IMR-90 (cell line): ENCODE results near the gene LUZP1. TPM values are rescaled to one million over a fixed set of nuclear protein-coding genes. Genes with fewer than 3 reads are reported as not detected.
A peak's percentile ranks its signal among the peaks of the same experiment; 100 is the strongest.

ENCODE experiments used
- ATAC-seq: fragments of 200-7000 bp; cut with Tn5 transposase; 2 replicates; pipeline ENCODE4 v1.9.1; 2020; ENCODE audit warnings: low read depth, mild to moderate bottlenecking, moderate library complexity
- BruUV-seq: library from RNA; stranded (reverse); fragments of 400-500 nt; replicated peaks from 2 replicates; lab custom pipeline; 2021; lab: Mats Ljungman, UMichigan
- CTCF ChIA-PET: fragments of 300-600 bp; formaldehyde crosslinking; extraction: SDS; loops from one replicate; lab custom pipeline; 2021; ENCODE audit warnings: antibody characterized with exemption; lab: Yijun Ruan, JAX
- POLR2A ChIA-PET: fragments of 300-600 bp; sonication (Branson Sonifier 250); formaldehyde crosslinking; loops from one replicate; lab custom pipeline; 2022; ENCODE audit warnings: antibody characterized with exemption; ENCODE audit not compliant: unreplicated experiment; lab: Charles Lee
- DNase-seq: peaks from one replicate; pipeline ENCODE4 v3.0.0; 2013
- H2AFZ ChIP-seq: replicated peaks from 2 replicates; pipeline ENCODE3; 2013; ENCODE audit warnings: low read length, mild to moderate bottlenecking; ENCODE audit not compliant: poor library complexity
- H2AK5ac ChIP-seq: 2 replicates; pipeline ENCODE4 v1.6.1; 2013; ENCODE audit warnings: low read depth, low read length, inconsistent platforms
- H2AK9ac ChIP-seq: replicated peaks from 2 replicates; pipeline ENCODE3; 2013; ENCODE audit warnings: mild to moderate bottlenecking, low read depth, low read length, moderate library complexity; ENCODE audit not compliant: poor library complexity
- H2BK120ac ChIP-seq: 2 replicates; pipeline ENCODE4 v1.6.1; 2013; ENCODE audit warnings: low read depth, low read length, inconsistent platforms
- H2BK15ac ChIP-seq: 3 replicates; pipeline ENCODE4 v1.6.1; 2013; ENCODE audit warnings: low read depth, low read length, inconsistent platforms
- H2BK20ac ChIP-seq: 2 replicates; pipeline ENCODE4 v1.6.1; 2013; ENCODE audit warnings: low read depth, mild to moderate bottlenecking, inconsistent platforms, low read length, moderate library complexity
- H2BK5ac ChIP-seq: 2 replicates; pipeline ENCODE4 v1.6.1; 2013; ENCODE audit warnings: mild to moderate bottlenecking, low read depth, low read length, inconsistent platforms; ENCODE audit not compliant: poor library complexity, severe bottlenecking
- H3K14ac ChIP-seq: replicated peaks from 2 replicates; pipeline ENCODE4 v1.6.1; 2013; ENCODE audit warnings: low read depth, low read length, inconsistent platforms
- H3K18ac ChIP-seq: 2 replicates; pipeline ENCODE4 v1.6.1; 2013; ENCODE audit warnings: low read depth, low read length, control low read depth
- H3K23ac ChIP-seq: 2 replicates; pipeline ENCODE4 v1.6.1; 2013; ENCODE audit warnings: low read depth, low read length, inconsistent platforms
- H3K27ac ChIP-seq: 2 replicates; pipeline ENCODE4 v1.5.1; 2013; ENCODE audit warnings: mild to moderate bottlenecking, control low read depth, low read length; ENCODE audit not compliant: insufficient read depth
- H3K27me3 ChIP-seq: 2 replicates; pipeline ENCODE4 v1.6.1; 2013; ENCODE audit warnings: low read length; ENCODE audit not compliant: control insufficient read depth, insufficient read depth
- H3K36me3 ChIP-seq: 2 replicates; pipeline ENCODE4 v1.6.1; 2013; ENCODE audit warnings: low read length, mixed read lengths; ENCODE audit not compliant: control insufficient read depth, insufficient read depth
- H3K4ac ChIP-seq: 2 replicates; pipeline ENCODE4 v1.6.1; 2013; ENCODE audit warnings: low read depth, low read length, inconsistent platforms
- H3K4me1 ChIP-seq: 2 replicates; pipeline ENCODE4 v1.6.1; 2013; ENCODE audit warnings: low read length, mixed read lengths; ENCODE audit not compliant: control insufficient read depth, insufficient read depth
- H3K4me2 ChIP-seq: 2 replicates; pipeline ENCODE4 v1.6.1; 2013; ENCODE audit warnings: low read depth, mild to moderate bottlenecking, control low read depth, low read length, moderate library complexity
- H3K4me3 ChIP-seq: 2 replicates; pipeline ENCODE4 v1.5.1; 2013; ENCODE audit warnings: low read depth, mild to moderate bottlenecking, control low read depth, low read length, moderate library complexity; ENCODE audit not compliant: insufficient read depth
- H3K56ac ChIP-seq: 2 replicates; pipeline ENCODE4 v1.6.1; 2013; ENCODE audit warnings: low read length, inconsistent platforms; ENCODE audit not compliant: insufficient read depth; ENCODE audit errors: extremely low read depth
- H3K79me1 ChIP-seq, 2 experiments: 2 replicates each; pipeline ENCODE4 v1.6.1; 2013; ENCODE audit warnings: low read length in 2 of 2, inconsistent platforms in 1 of 2, low read depth in 1 of 2
- H3K9ac ChIP-seq: 2 replicates; pipeline ENCODE4 v1.6.1; 2013; ENCODE audit warnings: low read depth, low read length, control low read depth
- H3K9me1 ChIP-seq: 2 replicates; pipeline ENCODE4 v1.6.1; 2013; ENCODE audit warnings: low read length, inconsistent platforms; ENCODE audit not compliant: insufficient read depth
- H3K9me3 ChIP-seq: 2 replicates; pipeline ENCODE4 v1.6.1; 2013; ENCODE audit warnings: low read length; ENCODE audit not compliant: control insufficient read depth, insufficient read depth
- H4K20me1 ChIP-seq: 2 replicates; pipeline ENCODE4 v1.6.1; 2013; ENCODE audit warnings: low read length, inconsistent platforms; ENCODE audit not compliant: insufficient read depth
- H4K5ac ChIP-seq: 2 replicates; pipeline ENCODE4 v1.6.1; 2013; ENCODE audit warnings: mild to moderate bottlenecking, low read depth, low read length, control low read depth
- H4K8ac ChIP-seq, 2 experiments: 2 replicates each; pipeline ENCODE4 v1.6.1; 2013; ENCODE audit warnings: low read depth in 2 of 2, low read length in 2 of 2, control low read depth in 1 of 2, inconsistent platforms in 1 of 2
- H4K91ac ChIP-seq: 2 replicates; pipeline ENCODE4 v1.6.1; 2013; ENCODE audit warnings: low read depth, low read length, inconsistent platforms; ENCODE audit not compliant: insufficient read depth
- BHLHE40 ChIP-seq: fragments of 150-350 bp; IDR thresholded peaks from 2 replicates; pipeline ENCODE4 v1.6.1; 2016; ENCODE audit warnings: mild to moderate bottlenecking, low read depth, low read length
- CEBPB ChIP-seq: IDR thresholded peaks from 2 replicates; pipeline ENCODE4 v1.6.1; 2012; ENCODE audit warnings: low read depth, low read length, improper control_type of control experiment
- FOS ChIP-seq: fragments of 150-350 bp; IDR thresholded peaks from 2 replicates; pipeline ENCODE4 v1.6.1; 2016; ENCODE audit warnings: low read depth, low read length
- MAFK ChIP-seq: IDR thresholded peaks from 2 replicates; pipeline ENCODE4 v1.6.1; 2012; ENCODE audit warnings: low read depth, low read length, improper control_type of control experiment
- MAZ ChIP-seq: IDR thresholded peaks from 2 replicates; pipeline ENCODE4 v1.6.1; 2012; ENCODE audit warnings: low read depth, mild to moderate bottlenecking, low read length, improper control_type of control experiment, moderate library complexity, borderline replicate concordance
- MXI1 ChIP-seq: IDR thresholded peaks from 2 replicates; pipeline ENCODE4 v1.6.1; 2012; ENCODE audit warnings: low read depth, mild to moderate bottlenecking, low read length, moderate library complexity, borderline replicate concordance
- NFE2L2 ChIP-seq: fragments of 150-350 bp; IDR thresholded peaks from 2 replicates; pipeline ENCODE4 v1.6.1; 2016; ENCODE audit warnings: low read depth, mild to moderate bottlenecking, low read length
- POLR2A ChIP-seq: IDR thresholded peaks from 2 replicates; pipeline ENCODE4 v1.6.1; 2012; ENCODE audit warnings: mild to moderate bottlenecking, low read depth, low read length
- RAD21 ChIP-seq: IDR thresholded peaks from 2 replicates; pipeline ENCODE4 v1.6.1; 2012; ENCODE audit warnings: low read length, improper control_type of control experiment
- RCOR1 ChIP-seq: IDR thresholded peaks from 2 replicates; pipeline ENCODE4 v1.6.1; 2012; ENCODE audit warnings: mild to moderate bottlenecking, low read length, improper control_type of control experiment; ENCODE audit not compliant: insufficient replicate concordance
- SMC3 ChIP-seq: fragments of 150-350 bp; IDR thresholded peaks from 2 replicates; pipeline ENCODE4 v1.6.1; 2016; ENCODE audit warnings: low read depth, mild to moderate bottlenecking, antibody characterized with exemption, low read length, moderate library complexity
- whole genome bisulfite sequencing, 2 experiments: methylation state at CpG; one replicate each; pipeline versions ENCODE4 v1.1.5 to v1.1.7; 2013; ENCODE audit warnings: missing lambda C conversion rate in 2 of 2; ENCODE audit not compliant: insufficient read length in 1 of 2; ENCODE audit errors: extremely low coverage in 2 of 2; 5-methylcytosine and 5-hydroxymethylcytosine counted together
- dilution Hi-C: fragments of 300-500 bp; cut with HindIII; formaldehyde crosslinking; loops from one replicate; pipeline ENCODE4 v1.14.3; 2018; ENCODE audit warnings: low sequenced_read_pairs; ENCODE audit not compliant: unreplicated experiment
- in situ Hi-C: fragments of 300-500 bp; cut with MboI; formaldehyde crosslinking; loops from 3 replicates; pipeline ENCODE4 v1.14.3; 2019; ENCODE audit warnings: low sequenced_read_pairs, inconsistent platforms, mixed read lengths
- intact Hi-C: fragments of 100-400 bp; cut with micrococcal nuclease; formaldehyde crosslinking; loops from 2 replicates; pipeline ENCODE4 v1.10.0; 2022
- polyA plus RNA-seq, 3 experiments: library from polyadenylated mRNA; depleted of rRNA; stranded (reverse); fragments of >200 nt; gene quantifications; 2 replicates each; pipeline ENCODE4 v1.2.3, GENCODE V29; 2012; ENCODE audit warnings: low replicate concordance in 1 of 3
- total RNA-seq: library from RNA; depleted of rRNA; stranded (reverse); fragments of >200 nt; gene quantifications from 2 replicates; pipeline ENCODE4 v1.2.3, GENCODE V29; 2012
- TF ChIP-seq, protein P1 (sequence below): fragments of 150-350 bp; IDR thresholded peaks from 2 replicates; pipeline ENCODE4 v1.6.1; 2016; ENCODE audit warnings: low read depth, mild to moderate bottlenecking, low read length, moderate library complexity, borderline replicate concordance

The LUZP1 gene
- total and polyA plus RNA-seq, 2 of the 4 experiments (the other 2 are of a cell fraction) = 13.1 to 31.7 TPM

DNA sequence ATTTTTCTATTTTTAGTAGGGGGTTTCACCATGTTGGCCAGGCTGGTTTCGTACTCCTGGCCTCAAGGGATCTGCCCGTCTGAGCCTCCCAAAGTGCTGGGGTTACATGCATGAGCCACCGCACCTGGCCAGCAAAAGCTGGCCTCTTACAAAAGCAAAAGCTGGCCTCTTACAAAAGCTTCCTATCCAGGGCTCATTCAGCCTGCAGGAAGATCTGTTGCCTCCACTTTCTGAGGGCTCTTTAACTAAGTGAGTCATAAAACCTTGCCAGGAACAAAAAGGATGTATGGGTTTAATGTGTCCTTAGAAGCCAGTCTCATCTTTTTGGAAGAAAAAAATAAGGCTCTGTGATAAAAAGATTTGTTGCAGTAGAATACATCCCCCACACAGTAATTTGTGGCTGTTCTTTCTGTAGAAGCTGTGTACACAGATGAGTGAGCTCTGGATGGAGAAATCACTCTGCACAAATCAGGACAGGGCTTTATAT is 33.6 kb upstream of the LUZP1 start:
- H4K8ac ChIP-seq = no peak overlapping the region
- no TSS peak for BruUV-seq
- no peak overlapping the region for H3K4ac ChIP-seq
- WGBS, 2 experiments = 50% methylated on average over 1 of the region's 3 CpGs; no CpG with 5 or more reads in 1 of the 2 experiments
- no peak overlapping the region for H3K9ac ChIP-seq
- no peak overlapping the region for H2AK5ac ChIP-seq
- ChIA-PET POLR2A (no interaction called here), CTCF (interaction anchor here (1.0 kb wide), 1 partner anchor 18 kb away, joined by 3 read pairs; no protein-coding TSS in a partner anchor)
- H3K4me2 ChIP-seq = peak overlapping the region; percentile 51; the same call in 1 of the 2 replicates
- no peak overlapping the region for H2BK15ac ChIP-seq
- H3K9me1 ChIP-seq = peaks cover 14% of the 10 kb centered on the region; the same call in 1 of the 2 replicates
- H3K56ac ChIP-seq = no peak overlapping the region
- H2BK5ac ChIP-seq = no peak overlapping the region
- H2BK120ac ChIP-seq = 0 out of 2 replicates have a peak overlapping the region, but pooled peaks have one; percentile 24
- H3K14ac ChIP-seq = no peak overlapping the region
- H2AFZ ChIP-seq = no peak overlapping the region
- no peaks in the 10 kb centered on the region for H4K20me1 ChIP-seq
- H3K27me3 ChIP-seq = peaks cover 5% of the 10 kb centered on the region; the same call in 1 of the 2 replicates
- no peak for TF ChIP-seq MXI1
- TF ChIP-seq NFE2L2 = no peak
- TF ChIP-seq CEBPB = no peak
- TF ChIP-seq RAD21 = no peak
- TF ChIP-seq, protein P1, sequence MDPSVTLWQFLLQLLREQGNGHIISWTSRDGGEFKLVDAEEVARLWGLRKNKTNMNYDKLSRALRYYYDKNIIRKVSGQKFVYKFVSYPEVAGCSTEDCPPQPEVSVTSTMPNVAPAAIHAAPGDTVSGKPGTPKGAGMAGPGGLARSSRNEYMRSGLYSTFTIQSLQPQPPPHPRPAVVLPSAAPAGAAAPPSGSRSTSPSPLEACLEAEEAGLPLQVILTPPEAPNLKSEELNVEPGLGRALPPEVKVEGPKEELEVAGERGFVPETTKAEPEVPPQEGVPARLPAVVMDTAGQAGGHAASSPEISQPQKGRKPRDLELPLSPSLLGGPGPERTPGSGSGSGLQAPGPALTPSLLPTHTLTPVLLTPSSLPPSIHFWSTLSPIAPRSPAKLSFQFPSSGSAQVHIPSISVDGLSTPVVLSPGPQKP = no peak
- no peak for TF ChIP-seq RCOR1
- no peak for TF ChIP-seq POLR2A
- no peak for TF ChIP-seq MAZ
- TF ChIP-seq SMC3 = no peak
- no peak for TF ChIP-seq FOS
- TF ChIP-seq MAFK = no peak
- TF ChIP-seq BHLHE40 = no peak
- no peak overlapping the region for H4K5ac ChIP-seq
- intact Hi-C loops = no loop called here
- peak; percentile 73 for DNase-seq
- no peak overlapping the region for H4K91ac ChIP-seq
- in situ Hi-C loops = no loop called here
- no peaks in the 10 kb centered on the region for H3K79me1 ChIP-seq
- dilution Hi-C loops = no loop called here
- H3K18ac ChIP-seq = no peak overlapping the region
- no peak overlapping the region for H3K4me3 ChIP-seq
- H2AK9ac ChIP-seq = no peak overlapping the region
- H3K9me3 ChIP-seq = no peaks in the 10 kb centered on the region
- 0 out of 2 replicates have a peak overlapping the region, but pooled peaks have one; percentile 8 for H2BK20ac ChIP-seq
- peaks cover 3% of the 10 kb centered on the region; the same call in 1 of the 2 replicates for H3K4me1 ChIP-seq
- H3K27ac ChIP-seq = no peak overlapping the region
- ATAC-seq = no peak
- H3K23ac ChIP-seq = no peak overlapping the region
- no peaks in the 10 kb centered on the region for H3K36me3 ChIP-seq
